ENCODE results near the gene HK3. TPM values are rescaled to one million over a fixed set of nuclear protein-coding genes. Genes with fewer than 3 reads are reported as not detected.

HK3 gene
- total RNA-seq, 1 donor = 3.5 TPM

DNA sequence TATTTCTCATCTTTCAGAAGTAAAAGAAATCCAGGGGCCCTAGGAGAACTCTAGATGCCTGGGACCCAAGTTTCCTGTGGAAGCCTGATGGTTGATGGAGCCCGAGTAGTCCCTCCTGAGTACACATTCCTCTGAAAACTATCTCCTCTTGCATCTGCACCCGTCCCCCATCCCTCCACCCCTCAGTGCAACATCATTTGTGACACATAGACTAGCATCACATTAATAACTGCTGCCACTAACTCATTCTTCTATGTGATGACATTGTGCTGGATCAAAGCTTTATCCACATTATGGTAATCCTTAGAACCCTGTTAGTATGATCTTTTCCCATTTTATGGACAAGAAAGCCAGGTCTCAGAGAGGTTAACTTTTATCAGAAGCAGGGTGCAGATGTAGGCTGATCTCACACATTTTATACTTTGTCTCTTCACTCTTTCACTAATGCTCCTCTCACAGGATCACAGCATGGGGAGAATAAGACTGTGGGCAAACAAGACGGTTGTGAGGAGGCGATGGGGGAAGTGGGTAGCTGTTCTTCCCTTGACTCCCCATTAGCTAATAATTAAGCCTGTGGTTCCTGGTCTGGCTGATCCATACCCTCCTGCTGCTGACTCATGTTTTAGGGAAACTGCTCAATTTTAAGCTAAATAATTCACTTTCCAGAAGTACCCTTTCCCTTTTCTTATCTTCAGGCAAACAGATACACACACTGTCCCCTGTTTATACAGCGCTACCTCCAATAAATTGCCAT, 3.9 kb upstream of the HK3 start:
- no peak for DNase-seq (ENCODE audit: low read depth in 2 of 3, low spot score in 2 of 3)

DNA sequence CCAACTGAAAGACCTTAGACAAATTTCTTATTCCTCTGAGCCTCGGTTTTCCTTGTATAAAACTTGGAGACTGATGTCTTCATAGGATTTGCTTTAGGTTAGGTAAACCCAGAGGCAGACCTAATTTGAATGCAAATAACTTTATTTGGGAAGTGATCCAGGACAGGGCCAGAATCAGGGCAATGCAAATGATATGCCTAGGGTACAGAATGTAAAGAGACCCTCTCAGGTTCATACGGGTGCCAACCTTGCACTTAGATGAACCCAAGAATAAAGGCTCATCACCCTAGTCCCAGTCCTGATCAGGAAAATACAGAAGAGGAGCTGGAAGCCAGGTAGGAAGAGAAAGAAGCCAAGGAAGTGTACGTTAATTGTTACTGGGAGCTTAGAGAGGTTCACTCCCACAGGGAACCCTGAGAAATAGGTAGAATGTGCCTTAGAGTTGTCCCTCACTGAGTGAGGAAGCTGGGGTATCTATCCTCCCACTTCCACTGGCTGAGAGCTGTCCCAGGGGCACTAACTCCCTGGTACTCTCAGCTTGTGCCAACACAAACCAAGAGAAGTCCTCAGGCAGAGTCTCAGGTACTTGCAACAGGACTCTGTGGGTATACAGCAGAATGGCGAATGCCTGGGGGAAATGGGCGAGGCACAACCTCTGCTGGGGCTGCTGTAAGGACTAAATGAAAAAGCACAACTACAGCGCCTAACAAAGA, 3.1 kb upstream of the HK3 start:
- DNase-seq (ENCODE audit: low read depth in 2 of 3, low spot score in 2 of 3) = no peak

DNA sequence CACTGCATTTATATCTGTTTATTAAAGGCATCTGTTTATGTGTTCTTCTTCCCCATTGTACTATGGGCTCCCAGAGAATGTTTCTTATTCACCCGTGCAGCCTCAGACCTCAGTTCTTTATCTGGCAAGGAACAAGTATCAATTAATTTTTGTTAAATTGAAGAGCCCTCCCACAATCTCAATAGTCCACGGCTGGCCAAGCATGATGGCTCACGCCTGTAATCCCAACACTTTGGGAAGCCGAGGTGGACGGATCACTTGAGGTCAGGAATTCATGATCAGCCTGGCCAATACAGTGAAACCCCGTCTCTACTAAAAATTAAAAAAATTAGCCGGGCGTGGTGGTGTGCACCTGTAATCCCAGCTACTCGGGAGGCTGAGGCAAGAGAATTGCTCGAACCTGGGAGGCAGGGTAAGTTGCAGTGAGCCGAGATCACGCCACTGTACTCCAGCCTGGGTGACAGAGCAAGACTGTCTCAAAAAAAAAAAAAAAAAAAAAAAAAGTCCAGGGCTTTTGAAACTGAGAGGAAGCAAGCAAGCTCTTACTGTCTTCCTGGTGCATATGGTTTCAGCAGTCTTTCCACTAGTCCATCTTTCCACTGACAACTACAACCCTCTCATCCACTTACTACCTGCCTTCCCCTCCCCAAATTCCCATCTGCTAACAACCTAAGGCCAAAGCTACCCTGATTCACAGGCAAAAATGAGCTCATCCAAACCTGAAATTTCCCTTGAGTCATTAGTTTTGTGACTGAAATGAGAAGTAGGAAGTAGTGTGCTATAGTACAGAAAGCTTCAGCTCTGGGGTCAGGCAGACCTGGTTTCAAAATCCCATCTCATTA, 2.3 kb upstream of the HK3 start:
- DNase-seq (ENCODE audit: low read depth in 2 of 3, low spot score in 2 of 3) = no peak

GRCh38 chr5:176900780-176901204, 1.6 kb upstream of the HK3 start:
- DNase-seq (ENCODE audit: low read depth in 2 of 3, low spot score in 2 of 3) = no peak

GRCh38 chr5:176899946-176900779, 1.0 kb upstream of the HK3 start:
- DNase-seq (ENCODE audit: low read depth in 2 of 3, low spot score in 2 of 3) = no peak

- DNase-seq (ENCODE audit: low read depth in 2 of 3, low spot score in 2 of 3) = no peak
Observed at GRCh38 chr5:176897263-176897662, 1.9 kb downstream of the HK3 start.

GRCh38 chr5:176895831-176896230, 3.3 kb downstream of the HK3 start:
- no peak for DNase-seq (ENCODE audit: low read depth in 2 of 3, low spot score in 2 of 3)

- no peak for DNase-seq (ENCODE audit: low read depth in 2 of 3, low spot score in 2 of 3)
Observed at GRCh38 chr5:176894298-176894697, 4.8 kb downstream of the HK3 start.

- DNase-seq (ENCODE audit: low read depth in 2 of 3, low spot score in 2 of 3) = no peak
Observed at GRCh38 chr5:176892663-176893062, 6.5 kb downstream of the HK3 start.

DNA sequence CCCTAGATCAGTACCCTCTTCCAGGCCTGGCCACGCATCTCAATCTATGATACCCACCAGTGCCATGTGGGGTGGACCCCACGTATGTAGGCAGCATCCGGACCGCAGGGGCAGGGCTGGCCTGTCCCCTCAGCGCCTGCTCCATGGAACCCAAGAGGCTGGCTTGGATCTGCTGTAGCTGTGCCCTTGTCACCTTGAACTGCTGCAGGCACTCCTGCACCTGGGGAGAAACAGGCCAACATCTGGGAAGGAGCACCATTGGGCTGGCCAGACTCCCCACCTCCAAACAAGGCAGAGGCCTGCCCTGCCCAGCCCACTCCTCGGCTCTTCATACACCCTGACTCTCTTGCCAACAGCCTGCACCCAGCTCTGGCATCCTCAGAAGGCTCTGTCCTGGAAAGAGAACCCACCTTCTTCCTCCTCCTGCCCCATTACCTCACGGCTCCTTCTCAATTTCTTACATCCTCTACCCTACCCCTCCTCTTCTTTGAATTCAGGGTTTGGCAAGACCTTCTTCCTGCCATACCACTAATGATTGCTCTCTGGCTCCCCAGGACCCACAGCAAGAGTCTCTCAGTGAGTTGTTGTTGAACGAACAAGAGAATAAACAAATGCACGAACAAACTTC, 7.7 kb downstream of the HK3 start:
- DNase-seq (ENCODE audit: low read depth in 2 of 3, low spot score in 2 of 3) = no peak

- no peak for DNase-seq (ENCODE audit: low read depth in 2 of 3, low spot score in 2 of 3)
Observed at GRCh38 chr5:176890455-176891330, 8.5 kb downstream of the HK3 start.

DNA sequence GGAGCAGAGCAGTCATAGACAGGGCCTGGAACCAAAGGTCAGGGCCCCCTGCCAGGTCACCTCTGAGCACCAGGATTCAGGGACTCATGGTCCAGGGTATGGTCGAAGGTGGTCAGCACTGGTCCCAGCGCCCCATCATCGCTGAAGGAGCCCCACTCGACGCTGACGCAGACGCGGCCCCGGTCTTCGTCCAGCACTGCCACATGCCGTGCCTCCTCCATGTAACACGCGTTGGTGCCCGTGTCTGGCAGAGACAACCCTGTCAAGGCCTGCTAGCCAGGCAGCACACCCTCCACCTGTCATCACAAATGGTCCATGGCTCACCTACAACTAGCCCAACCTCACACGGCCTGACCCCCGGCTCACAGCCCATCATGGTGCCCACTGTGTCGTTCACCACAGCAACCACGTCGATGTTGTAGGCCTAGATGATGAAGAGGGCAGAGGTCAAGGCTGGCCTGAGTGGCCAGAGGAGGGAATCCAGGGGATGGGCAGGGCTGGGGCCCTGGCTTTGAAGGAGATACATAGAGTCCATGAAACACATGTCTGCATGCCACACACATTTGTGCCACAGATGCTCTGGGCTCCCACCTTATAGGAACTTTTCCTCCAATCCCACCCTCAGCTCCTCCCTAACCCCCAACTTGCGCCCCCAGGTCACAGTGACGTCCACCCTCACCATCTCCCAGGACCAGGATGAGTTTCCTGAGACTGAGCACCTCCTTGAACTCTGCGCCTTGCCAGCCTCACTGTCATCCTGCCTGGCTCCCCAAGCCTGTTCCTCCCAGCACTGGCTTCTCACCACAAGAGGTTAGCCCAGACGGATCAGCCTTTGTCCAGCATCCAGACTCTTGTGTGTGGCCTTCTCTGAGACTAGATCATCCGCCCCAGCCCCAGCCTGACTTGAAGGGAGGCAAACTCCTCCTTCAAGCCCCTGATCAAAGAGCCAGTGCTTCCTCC, 9.5 kb downstream of the HK3 start:
- DNase-seq (ENCODE audit: low read depth in 2 of 3, low spot score in 2 of 3) = no peak

GRCh38 chr5:176888865-176889165, 10.3 kb downstream of the HK3 start:
- DNase-seq (ENCODE audit: low read depth in 2 of 3, low spot score in 2 of 3) = no peak

DNA sequence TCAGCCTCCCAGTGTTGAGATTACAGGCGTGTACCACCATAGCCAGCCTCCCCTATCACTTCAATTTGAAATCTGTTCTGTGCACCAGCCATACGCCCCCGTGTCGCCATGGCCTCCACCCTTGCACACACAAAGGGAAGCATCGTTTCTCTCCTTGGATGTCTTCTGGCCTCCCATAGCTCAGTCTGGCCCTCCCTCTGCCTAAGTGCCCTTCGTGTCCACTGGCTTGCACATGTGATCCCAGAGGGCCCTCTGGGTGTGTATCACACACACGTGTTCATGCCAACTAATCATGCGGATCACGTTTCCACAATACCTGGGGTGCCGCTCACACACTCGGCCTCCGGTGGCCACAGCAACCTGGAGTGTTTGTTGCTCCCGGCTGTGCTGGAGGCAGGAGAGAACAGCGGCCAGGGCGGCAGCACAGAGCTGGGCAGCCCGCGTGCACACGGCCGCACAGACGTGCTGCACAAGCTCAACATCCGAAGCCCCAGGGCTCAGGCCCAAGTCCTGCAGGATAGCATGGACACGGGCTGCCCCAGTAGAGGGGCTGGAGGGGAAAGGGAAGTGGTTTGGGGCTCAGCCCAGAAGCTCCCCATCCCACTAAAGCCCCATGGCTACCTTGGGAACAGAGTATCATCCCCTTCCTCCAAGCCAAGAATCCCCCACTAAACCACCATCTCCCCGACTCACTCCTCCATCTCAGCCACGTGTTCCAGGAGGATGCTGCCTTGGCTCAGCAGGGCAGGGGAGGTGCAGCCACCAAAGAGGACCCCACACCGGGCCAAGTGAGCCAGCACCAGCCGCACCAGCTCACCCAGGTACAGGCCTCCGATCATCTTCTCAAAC, 10.9 kb downstream of the HK3 start:
- no peak for DNase-seq (ENCODE audit: low read depth in 2 of 3, low spot score in 2 of 3)

- DNase-seq (ENCODE audit: low read depth in 2 of 3, low spot score in 2 of 3) = no peak
Observed at GRCh38 chr5:176887252-176887849, 11.8 kb downstream of the HK3 start.

DNA sequence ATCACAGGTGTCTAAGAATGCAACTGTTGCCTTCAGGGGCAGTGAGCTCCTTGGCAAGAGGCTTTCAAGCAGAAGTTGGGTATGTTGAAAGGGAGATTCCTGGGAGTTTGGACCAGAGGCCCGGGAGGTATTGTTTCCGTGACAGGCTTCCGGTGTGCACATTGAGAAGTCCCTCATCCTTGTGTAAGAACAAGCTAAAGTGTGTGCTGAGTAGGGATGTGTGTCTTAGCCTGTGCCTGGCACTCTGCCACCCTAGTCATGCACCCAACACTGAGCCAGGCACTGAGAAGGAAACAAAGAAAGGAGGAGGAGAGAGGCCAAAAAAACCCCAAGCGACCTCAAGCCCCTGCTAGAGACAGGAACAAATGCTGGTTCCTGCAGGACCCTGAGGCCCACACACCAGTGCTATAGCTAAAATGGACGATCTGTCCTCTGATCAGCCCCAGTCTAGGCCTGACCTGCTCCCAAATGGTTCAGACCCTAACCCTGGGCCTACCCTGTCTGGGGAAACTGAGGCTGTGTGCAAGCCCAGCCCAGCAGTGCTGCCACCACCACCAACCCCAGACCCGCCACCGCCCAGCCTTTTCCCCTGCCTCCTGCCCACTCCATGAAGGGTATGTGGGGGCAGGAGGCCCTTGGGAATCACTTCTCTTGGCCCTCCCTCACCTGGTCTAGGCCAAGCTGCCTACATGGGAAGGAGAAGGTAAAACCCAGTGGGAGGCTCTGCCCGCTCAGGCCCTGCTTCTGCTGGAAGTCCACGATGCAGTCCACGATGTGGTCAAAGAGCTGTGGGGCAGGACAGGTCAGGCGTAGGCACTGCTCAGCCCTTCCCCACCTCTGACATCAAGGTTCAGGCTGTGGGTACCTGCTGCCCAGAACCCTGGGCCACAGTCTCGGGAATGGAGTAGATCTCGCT, 12.6 kb downstream of the HK3 start:
- DNase-seq (ENCODE audit: low read depth in 2 of 3, low spot score in 2 of 3) = no peak
